GM19467 (cell line): ENCODE measurements around the gene ZNF608.

Experiments
- ATAC-seq: cut with Tn5 transposase; IDR thresholded peaks from one replicate; pipeline ENCODE4 v1.9.1; 2021; ENCODE audit warnings: mild to moderate bottlenecking, moderate library complexity; ENCODE audit not compliant: unreplicated experiment

Gene ZNF608

GRCh38 chr5:124738681-124739633, 7.5 kb downstream of the ZNF608 start:
- no peak for ATAC-seq

DNA sequence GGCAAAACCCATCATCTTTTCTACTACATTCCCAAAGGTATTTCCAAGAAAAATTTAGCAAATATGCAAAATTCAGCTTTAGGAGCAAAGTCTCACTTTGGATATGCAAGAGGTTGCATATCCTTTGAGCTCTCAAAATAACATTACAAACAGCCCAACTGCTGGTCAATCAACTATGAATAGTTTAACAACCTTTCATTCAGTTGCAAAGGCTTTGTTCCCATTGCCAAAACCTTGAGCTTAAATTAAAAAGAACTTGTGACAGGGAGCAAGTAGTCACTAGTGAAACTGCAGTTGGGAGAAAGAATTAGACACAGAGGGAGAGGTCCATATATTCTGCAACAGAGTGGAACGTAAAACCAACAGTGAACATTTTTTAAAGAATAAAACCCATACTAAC, 8.8 kb downstream of the ZNF608 start:
- ATAC-seq = no peak

DNA sequence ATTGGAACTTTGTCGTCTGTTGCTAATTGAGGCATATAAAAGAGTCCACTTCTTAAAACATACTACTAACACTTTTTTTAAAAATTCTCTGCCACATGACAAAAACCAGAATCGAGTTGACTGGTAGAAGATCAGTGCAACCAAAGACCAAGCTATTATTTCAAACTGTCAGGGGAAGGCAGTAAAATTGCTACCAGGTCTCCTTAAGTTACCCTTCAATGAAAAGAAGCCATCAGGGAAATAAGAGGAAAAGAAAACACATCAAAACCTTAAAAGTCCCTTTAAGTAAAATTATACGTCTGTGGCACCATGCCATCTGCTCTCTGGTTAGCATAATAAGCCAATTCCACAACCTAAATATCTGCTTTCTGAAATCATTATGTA, 9.6 kb downstream of the ZNF608 start:
- no peak for ATAC-seq

- no peak for ATAC-seq
Observed at GRCh38 chr5:124736082-124736804, 10.2 kb downstream of the ZNF608 start.

DNA sequence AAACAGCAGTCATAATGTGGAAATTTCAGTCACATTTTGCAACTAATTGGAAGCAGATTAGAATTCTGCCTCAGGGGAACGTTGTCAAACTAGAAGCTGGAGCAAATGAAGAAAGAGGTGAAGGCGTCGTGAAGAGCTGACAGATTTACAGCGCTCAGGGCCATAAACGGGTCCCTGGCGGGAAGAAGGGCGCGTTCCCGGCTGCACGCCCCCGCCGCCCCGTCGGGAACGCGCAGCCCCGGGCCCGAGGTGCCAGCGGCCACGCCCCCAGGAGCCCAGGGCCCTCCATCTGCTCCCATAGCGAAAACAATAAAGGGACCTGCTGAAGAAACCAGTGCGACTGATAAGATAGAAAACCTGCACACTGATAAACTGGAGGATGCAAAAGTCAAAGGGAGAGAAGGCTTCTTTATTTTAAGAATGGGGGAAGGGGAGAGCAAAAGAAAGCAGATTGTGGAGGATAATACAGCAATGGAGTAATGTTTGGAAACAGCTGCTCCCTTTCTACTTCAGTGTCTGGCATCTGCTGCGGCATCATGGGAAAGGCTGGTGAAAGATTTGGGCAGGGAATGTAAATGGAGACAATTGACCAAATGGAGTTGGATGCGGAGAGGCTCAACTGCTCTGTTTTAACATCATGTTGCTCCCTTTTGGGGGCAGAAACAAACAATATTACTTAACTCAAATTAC, 11.1 kb downstream of the ZNF608 start:
- no peak for ATAC-seq

GRCh38 chr5:124734574-124735168, 11.8 kb downstream of the ZNF608 start:
- ATAC-seq = no peak

GRCh38 chr5:124733329-124733650, 13.1 kb downstream of the ZNF608 start:
- no peak for ATAC-seq

- no peak for ATAC-seq
Observed at GRCh38 chr5:124732428-124733328, 13.8 kb downstream of the ZNF608 start.

DNA sequence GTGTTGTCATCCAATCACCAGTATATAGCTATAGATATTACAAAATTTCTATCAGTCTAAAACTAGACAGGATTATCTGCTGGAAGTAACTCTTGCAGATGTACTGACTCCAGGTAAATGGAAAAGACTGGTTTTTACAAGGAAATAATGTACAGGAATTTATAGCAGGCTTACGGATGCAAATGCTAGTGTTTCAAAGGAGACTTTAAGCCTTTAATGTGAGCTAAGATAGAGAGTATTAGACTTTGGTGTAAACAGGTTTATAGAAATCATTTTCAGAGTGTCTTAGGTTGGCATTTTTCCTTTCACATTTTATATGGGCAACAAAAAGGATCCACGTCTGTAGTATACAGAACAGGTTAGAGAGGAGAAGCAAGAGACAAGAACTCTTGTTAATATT, 16.1 kb downstream of the ZNF608 start:
- ATAC-seq = no peak

DNA sequence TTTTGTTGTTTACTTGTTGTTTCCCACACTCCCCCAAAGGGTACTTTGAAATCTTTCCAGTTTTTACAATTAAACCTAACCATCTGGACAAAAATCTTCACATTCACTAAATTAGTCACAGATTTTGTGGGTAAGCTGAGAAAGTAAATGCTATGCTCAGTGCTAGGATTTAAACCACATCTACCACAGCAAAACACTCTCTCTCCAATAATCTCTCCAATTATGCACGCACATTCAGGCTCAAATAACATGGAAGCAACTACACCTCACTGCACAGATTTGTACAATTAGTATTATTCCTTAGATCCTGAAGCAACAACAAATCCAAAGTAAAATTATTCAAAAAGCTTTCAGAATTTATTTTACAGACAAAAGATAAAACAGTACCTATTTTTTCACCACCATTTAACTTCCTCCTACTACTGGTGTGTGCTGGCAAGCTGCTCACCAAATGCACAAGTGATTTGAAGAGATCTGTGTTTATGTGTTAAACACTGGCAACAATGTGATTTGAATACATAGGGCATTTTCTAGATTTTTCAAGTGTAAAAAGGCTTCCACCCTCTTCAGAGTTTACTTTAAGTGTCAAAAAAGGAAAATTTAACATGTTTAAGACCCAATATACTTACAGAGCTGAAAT, 16.6 kb downstream of the ZNF608 start:
- ATAC-seq = no peak

- ATAC-seq = no peak
Observed at GRCh38 chr5:124728968-124729332, 17.5 kb downstream of the ZNF608 start.

DNA sequence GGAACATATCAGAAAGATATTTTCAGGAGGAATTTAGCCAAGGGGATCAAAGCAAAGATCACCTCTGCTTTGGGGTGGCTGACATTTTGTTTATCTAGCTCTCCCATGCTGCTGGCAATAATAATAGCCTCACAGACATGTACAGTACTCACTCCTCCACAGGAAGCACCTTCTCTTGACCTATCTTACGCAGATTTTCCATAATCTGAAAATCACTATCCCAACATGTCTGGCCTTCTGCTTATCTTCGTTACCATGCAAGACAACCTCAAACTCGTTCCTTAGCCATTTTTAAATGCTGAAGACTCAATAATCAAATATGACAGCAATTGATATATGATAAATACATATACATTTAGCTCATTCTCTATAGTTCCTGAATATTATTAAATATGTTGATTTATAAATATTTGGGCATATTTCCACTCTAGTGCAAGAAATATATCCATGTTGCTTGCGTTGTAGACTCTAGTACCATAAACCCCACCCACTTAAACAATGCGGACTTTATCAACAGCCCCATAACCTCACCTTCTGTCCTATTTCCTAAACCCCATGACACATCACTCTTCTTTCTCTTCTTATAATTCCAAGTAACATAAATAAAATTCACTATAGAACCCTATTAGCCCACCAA, 18.0 kb downstream of the ZNF608 start:
- ATAC-seq = no peak

- ATAC-seq = no peak
Observed at GRCh38 chr5:124726631-124727362, 19.6 kb downstream of the ZNF608 start.

GRCh38 chr5:124725622-124726258, 20.7 kb downstream of the ZNF608 start:
- ATAC-seq = no peak

GRCh38 chr5:124725040-124725434, 21.4 kb downstream of the ZNF608 start:
- ATAC-seq = no peak

- ATAC-seq = no peak
Observed at GRCh38 chr5:124724357-124725039, 21.9 kb downstream of the ZNF608 start.

- ATAC-seq = no peak
Observed at GRCh38 chr5:124721229-124721735, 25.2 kb downstream of the ZNF608 start.
